ENCODE measurements around the gene PLXNA2.

GRCh38 chr1:208201229-208201628, 43.0 kb downstream of the PLXNA2 start:
- TF ChIP-seq, protein P1, sequence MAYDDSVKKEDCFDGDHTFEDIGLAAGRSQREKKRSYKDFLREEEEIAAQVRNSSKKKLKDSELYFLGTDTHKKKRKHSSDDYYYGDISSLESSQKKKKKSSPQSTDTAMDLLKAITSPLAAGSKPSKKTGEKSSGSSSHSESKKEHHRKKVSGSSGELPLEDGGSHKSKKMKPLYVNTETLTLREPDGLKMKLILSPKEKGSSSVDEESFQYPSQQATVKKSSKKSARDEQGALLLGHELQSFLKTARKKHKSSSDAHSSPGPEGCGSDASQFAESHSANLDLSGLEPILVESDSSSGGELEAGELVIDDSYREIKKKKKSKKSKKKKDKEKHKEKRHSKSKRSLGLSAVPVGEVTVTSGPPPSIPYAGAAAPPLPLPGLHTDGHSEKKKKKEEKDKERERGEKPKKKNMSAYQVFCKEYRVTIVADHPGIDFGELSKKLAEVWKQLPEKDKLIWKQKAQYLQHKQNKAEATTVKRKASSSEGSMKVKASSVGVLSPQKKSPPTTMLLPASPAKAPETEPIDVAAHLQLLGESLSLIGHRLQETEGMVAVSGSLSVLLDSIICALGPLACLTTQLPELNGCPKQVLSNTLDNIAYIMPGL (CRISPR knock-in tag; IDR thresholded peaks at IDR 0.05; ENCODE audit: borderline replicate concordance), result no peak
- TF ChIP-seq POLR2A (IDR thresholded peaks at IDR 0.05; ENCODE audit: low read length), result no peak
